PFSK-1 (cell line): ENCODE measurements around the gene VPS37C.

ENCODE experiments used
- FOXP2 ChIP-seq: optimal IDR thresholded peaks from 2 replicates; pipeline ENCODE3; 2011; ENCODE audit warnings: borderline replicate concordance, control low read depth, inconsistent platforms; ENCODE audit not compliant: insufficient read depth; ENCODE audit errors: extremely low read length, extremely low read depth
- POLR2AphosphoS5 ChIP-seq: IDR thresholded peaks from 2 replicates; pipeline ENCODE4 v1.6.1; 2012; ENCODE audit warnings: low read depth, mild to moderate bottlenecking, control low read depth, low read length, moderate library complexity
- SIN3A ChIP-seq: IDR thresholded peaks from 2 replicates; pipeline ENCODE4 v1.6.1; 2012; ENCODE audit warnings: mild to moderate bottlenecking, low read length, moderate library complexity, borderline replicate concordance; ENCODE audit not compliant: insufficient read depth
- TAF1 ChIP-seq: IDR thresholded peaks from 2 replicates; pipeline ENCODE4 v1.6.1; 2012; ENCODE audit warnings: low read length, control low read depth, borderline replicate concordance; ENCODE audit not compliant: insufficient read depth
- TF ChIP-seq, protein P1 (sequence below), 2 experiments: IDR thresholded peaks; 2 replicates each; pipeline versions ENCODE4 v1.6.1 to v1.8.0; 2011 to 2012; ENCODE audit warnings: low read depth in 2 of 2, low read length in 2 of 2, control low read depth in 1 of 2, inconsistent platforms in 1 of 2, mild to moderate bottlenecking in 1 of 2, moderate library complexity in 1 of 2; ENCODE audit not compliant: insufficient read depth in 1 of 2

Gene VPS37C

DNA sequence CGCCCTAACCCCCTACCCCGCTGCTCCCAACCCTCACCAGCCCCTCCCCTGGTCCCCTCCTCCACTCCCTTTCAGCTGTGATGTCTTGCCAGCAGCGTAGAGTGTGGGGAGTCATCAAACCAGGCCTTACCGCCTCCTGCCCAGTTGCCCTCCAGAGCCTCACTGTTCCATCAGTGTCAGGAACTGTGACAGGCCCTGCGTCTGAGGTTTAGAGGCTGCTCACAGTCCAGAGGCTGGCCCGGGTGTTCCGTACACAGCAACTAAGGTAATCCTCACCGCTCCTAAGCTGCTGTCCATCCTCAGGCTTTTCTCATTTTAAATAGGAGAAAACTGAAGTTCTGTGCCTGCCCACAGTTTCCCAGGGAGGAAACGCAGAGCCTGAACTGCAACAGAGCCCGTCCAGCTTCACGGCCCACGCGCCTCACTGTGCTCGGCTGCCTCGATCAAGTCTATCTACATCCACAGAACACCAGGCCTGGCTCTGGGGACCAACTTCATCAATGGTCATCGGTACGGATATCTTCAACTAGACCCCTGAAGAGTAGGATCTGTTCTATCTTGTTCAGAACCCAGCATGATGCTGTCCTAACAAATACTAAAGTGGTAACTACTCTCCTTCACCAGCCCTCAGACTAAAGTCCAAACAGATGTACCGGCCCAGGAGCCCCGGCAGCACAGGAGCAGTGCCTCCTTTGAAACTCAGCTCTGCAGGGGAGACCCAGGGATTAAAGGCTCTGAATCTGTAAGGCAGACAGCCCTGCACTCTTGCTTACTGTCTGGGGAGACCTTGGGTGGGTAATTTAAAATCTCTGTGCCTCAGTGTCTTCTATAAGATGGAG lies 10.3 kb downstream of the VPS37C start:
- TF ChIP-seq SIN3A (no peak), POLR2AphosphoS5 (no peak), TAF1 (no peak), FOXP2 (no peak)
- TF ChIP-seq, protein P1, sequence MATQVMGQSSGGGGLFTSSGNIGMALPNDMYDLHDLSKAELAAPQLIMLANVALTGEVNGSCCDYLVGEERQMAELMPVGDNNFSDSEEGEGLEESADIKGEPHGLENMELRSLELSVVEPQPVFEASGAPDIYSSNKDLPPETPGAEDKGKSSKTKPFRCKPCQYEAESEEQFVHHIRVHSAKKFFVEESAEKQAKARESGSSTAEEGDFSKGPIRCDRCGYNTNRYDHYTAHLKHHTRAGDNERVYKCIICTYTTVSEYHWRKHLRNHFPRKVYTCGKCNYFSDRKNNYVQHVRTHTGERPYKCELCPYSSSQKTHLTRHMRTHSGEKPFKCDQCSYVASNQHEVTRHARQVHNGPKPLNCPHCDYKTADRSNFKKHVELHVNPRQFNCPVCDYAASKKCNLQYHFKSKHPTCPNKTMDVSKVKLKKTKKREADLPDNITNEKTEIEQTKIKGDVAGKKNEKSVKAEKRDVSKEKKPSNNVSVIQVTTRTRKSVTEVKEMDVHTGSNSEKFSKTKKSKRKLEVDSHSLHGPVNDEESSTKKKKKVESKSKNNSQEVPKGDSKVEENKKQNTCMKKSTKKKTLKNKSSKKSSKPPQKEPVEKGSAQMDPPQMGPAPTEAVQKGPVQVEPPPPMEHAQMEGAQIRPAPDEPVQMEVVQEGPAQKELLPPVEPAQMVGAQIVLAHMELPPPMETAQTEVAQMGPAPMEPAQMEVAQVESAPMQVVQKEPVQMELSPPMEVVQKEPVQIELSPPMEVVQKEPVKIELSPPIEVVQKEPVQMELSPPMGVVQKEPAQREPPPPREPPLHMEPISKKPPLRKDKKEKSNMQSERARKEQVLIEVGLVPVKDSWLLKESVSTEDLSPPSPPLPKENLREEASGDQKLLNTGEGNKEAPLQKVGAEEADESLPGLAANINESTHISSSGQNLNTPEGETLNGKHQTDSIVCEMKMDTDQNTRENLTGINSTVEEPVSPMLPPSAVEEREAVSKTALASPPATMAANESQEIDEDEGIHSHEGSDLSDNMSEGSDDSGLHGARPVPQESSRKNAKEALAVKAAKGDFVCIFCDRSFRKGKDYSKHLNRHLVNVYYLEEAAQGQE (IDR thresholded peaks at IDR 0.05; ENCODE audit: insufficient read depth in 1 of 2, low read depth in 2 of 2, low read length in 2 of 2) = no peak

DNA sequence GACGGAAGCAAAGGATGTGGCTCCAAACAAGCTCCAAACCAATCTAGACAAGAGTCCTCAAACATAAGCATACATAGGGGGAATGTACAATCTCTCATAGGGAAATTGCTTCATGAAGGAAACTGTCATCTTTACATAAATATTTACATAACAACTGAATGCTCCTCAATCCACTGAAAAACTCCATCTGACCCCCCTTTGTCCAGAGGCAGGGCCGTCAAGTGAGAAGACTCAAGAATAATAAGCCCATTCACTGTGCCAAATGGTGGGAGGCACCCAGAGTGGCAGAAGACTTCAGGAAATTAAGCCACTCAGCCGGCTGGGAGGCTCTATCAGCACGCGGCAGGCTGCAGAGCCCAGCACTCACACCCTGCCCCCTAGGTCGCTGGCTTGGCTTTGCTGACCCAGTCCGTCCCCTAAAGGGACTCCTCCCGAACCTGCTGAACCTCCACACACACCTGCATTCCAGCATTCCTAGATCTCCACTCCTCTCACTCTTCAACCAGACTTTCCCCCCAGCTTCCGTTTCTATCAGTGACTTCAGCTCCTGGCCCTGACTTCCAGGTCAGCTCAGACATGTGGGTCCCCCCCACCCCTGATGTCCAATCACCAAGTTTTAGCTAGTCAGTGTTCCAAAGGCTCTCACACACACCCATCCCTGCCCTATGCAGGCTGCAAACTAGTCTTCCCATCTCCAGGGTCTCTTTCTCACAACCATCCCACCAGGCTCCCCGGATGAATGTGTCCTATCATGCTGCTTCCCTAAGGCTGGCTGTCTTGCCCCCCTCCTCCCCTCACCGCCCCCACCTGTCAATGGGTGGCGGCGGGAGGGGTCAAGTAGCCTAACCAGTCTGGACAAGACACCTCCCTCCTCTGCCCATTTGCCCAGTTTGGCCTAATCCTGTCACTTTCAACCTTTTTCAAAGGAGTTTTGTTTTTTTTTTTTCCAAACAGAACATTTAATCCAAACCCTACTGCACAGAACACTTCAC lies 11.3 kb downstream of the VPS37C start:
- TF ChIP-seq, protein P1 (IDR thresholded peaks at IDR 0.05; ENCODE audit: insufficient read depth in 1 of 2, low read depth in 2 of 2, low read length in 2 of 2) = no peak
- TF ChIP-seq SIN3A (no peak), TAF1 (no peak), POLR2AphosphoS5 (no peak), FOXP2 (no peak)

DNA sequence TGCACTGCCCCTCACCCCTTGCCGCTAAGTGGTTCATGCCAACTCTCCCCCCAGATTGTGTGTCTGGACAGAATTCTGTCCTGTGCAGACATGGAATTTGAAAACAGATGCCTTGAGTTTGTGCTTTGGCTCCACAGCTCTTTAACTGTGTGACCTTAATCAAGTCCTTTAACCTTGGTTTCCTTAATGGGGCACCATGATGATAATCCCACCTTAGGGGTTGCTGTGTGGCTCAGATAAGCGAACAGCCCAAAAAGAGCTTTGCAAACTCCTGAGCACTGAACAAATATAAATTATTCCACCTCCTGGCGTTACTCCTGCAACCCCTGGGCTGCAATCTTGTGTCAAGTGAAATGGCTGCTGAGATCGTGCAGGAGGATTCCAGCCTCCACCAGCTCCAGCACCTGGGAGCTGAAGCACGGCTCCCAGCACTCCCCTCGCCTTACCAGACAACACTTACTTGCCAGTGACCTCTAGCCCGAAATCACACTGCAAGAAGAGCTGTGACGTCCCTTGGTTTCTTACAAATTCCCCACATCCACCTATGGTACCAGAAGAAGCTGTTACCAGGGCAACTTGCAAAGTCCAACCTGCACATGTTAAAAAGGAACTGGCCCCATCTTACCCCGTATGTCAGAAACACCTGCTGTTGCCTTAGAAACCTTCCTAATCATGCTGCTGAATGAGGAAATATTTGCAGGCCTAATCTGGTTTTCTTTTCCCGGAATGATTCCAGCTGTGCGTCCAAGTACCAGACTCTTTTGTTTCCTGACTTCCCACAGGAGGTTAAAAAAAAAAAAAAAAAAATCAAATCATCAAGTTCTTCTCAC lies 13.2 kb downstream of the VPS37C start:
- TF ChIP-seq POLR2AphosphoS5 = no peak
- no peak for TF ChIP-seq FOXP2
- no peak for TF ChIP-seq TAF1
- no peak for TF ChIP-seq SIN3A
- TF ChIP-seq, protein P1 (IDR thresholded peaks at IDR 0.05; ENCODE audit: insufficient read depth in 1 of 2, low read depth in 2 of 2, low read length in 2 of 2) = no peak

DNA sequence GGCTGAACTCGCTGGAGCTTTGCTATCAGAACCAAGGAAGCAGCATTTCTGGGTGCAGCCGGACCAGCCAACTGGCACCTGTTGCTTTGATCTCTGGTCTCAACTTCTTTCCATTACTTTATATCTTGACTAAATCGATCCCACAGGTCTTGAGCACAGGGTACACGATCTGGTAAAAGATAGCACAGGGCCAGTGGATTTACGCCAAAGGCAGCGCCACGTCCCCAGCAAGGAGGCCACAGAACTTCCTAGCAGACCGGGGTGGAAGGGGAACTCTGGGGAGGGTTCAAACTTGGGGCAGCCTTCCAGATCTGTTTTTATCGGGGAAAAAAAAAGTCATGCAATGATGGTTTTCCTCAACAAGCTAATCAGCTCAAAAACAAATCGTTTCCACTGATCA lies 14.0 kb downstream of the VPS37C start:
- TF ChIP-seq FOXP2 = no peak
- TF ChIP-seq TAF1 = no peak
- TF ChIP-seq POLR2AphosphoS5 = no peak
- TF ChIP-seq, protein P1 (IDR thresholded peaks at IDR 0.05; ENCODE audit: insufficient read depth in 1 of 2, low read depth in 2 of 2, low read length in 2 of 2) = no peak
- TF ChIP-seq SIN3A = no peak
